Measurements from ENCODE around the gene SNUPN. TPM values are rescaled to one million over a fixed set of nuclear protein-coding genes. Genes with fewer than 3 reads are reported as not detected.

SNUPN gene
- total RNA-seq, 4 donors from 2014 or later: 16.5 to 19.7 (median 18.1) TPM

DNA sequence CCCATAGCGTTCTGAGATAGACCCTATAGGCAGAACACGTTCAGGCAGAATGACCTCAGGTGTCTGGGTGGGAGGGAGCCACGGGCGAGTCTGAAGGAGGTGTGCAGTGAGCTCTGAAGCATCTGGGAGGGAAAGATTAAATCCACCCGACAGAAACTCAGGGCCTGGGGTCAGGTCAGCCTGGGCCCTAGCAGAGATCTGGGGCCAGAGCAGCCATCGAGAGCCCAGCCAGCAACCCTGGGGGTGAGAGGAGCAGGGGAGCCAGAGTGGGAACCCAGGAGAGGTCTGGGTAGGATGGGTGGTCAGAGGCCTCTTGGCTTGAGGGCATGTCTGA, 44.3 kb upstream of the SNUPN start:
- DNase-seq (ENCODE audit: low spot score in 2 of 2): no peak
- no peak for TF ChIP-seq POLR2A (IDR thresholded peaks at IDR 0.05)
- TF ChIP-seq, protein P1, sequence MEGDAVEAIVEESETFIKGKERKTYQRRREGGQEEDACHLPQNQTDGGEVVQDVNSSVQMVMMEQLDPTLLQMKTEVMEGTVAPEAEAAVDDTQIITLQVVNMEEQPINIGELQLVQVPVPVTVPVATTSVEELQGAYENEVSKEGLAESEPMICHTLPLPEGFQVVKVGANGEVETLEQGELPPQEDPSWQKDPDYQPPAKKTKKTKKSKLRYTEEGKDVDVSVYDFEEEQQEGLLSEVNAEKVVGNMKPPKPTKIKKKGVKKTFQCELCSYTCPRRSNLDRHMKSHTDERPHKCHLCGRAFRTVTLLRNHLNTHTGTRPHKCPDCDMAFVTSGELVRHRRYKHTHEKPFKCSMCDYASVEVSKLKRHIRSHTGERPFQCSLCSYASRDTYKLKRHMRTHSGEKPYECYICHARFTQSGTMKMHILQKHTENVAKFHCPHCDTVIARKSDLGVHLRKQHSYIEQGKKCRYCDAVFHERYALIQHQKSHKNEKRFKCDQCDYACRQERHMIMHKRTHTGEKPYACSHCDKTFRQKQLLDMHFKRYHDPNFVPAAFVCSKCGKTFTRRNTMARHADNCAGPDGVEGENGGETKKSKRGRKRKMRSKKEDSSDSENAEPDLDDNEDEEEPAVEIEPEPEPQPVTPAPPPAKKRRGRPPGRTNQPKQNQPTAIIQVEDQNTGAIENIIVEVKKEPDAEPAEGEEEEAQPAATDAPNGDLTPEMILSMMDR (IDR thresholded peaks at IDR 0.05): no peak
- intact Hi-C loops (cut with DNase I; ENCODE audit: low total_unique reads): no loop called here
- H3K4me3 ChIP-seq (ENCODE audit: low read depth, poor library complexity, severe bottlenecking): no peak overlapping the region
- 59 to 69% methylated on average over 6 of the region's 6 CpGs for WGBS, 2 donors

DNA sequence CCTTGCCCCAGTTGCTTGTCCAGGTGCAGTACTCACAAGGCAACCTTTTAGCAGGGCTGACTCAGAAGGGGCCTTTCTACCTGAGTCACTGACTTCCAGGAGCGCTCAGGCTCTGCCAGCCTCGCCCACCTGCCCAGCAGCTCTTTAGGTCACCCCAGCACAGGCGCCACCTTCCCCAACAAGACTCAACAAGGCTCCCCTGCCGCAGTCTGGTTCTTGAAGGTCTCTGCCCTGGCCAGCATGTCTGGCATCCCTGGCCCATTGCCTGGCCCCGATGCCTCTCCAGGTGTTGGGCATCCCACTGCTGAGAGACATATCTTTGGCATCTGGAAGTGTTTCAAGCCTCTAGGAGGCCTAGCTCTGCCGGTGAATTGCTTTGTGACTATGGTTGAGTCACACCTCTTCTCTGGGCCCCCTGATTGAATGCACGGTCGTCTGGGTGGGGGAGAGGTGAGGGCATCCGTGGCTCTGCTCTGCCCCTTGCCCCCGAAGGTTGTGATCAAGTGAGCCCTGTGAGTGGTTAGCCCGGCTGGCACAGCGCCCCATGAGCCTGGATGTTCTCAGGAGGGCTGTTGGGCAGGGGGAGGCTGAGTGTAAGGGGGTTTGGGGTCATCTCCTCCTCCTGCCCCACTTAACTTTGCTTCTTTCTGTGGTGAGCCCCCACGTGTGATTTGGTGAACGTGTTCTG, 43.8 kb upstream of the SNUPN start:
- TF ChIP-seq POLR2A (IDR thresholded peaks at IDR 0.05): no peak
- TF ChIP-seq, protein P1 (IDR thresholded peaks at IDR 0.05): no peak

DNA sequence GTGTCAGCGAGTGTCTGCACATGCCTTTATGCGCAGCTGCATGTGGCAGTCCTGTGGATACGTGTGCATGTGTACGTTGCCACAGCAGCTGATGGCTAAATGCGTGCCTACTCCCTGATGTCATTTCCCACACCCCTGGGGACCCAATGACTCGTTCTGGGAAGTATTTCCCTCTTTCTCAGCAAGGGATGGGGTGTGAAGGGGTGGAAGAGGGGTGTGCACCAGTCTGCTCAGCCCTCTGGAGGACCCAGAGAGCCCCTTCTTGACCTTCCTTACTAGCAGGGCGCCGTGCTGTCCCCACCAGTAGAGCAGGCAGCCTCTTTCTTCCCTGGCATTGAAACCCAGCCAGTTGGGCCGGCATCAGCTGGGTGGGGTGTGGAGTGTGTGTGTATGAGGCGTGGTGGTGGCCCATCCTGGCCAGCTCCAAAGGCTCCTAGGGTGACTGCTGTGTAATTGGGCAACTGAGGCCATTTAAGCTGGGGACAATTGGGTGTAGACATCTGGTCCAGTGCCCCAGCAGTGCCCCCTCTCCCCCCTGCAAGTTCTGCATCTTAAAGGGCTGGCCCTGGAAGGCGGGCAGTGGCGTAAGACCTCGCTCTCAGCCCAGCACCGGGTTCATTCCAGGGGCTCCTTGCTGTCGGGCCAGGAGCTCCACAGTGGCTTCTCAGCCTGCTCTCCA, 41.4 kb upstream of the SNUPN start:
- TF ChIP-seq POLR2A (IDR thresholded peaks at IDR 0.05): no peak
- TF ChIP-seq, protein P1 (IDR thresholded peaks at IDR 0.05): no peak
- peak; percentile 89 to 96 for DNase-seq (ENCODE audit: low spot score in 2 of 2)
- WGBS, 2 donors: 30 to 33% methylated on average over 12 to 15 of the region's 15 CpGs
- H3K4me3 ChIP-seq (ENCODE audit: low read depth, poor library complexity, severe bottlenecking): no peak overlapping the region
- intact Hi-C loops (cut with DNase I; ENCODE audit: low total_unique reads): no loop called here

More for the DNA sequence above, 43.8 kb upstream of the SNUPN start:
- intact Hi-C loops (cut with DNase I; ENCODE audit: low total_unique reads): no loop called here
- no peak overlapping the region for H3K4me3 ChIP-seq (ENCODE audit: low read depth, poor library complexity, severe bottlenecking)
- 57 to 61% methylated on average over 14 of the region's 14 CpGs for WGBS, 2 donors
- DNase-seq (ENCODE audit: low spot score in 2 of 2): peak in 1 of 2 donors; percentile 42

DNA sequence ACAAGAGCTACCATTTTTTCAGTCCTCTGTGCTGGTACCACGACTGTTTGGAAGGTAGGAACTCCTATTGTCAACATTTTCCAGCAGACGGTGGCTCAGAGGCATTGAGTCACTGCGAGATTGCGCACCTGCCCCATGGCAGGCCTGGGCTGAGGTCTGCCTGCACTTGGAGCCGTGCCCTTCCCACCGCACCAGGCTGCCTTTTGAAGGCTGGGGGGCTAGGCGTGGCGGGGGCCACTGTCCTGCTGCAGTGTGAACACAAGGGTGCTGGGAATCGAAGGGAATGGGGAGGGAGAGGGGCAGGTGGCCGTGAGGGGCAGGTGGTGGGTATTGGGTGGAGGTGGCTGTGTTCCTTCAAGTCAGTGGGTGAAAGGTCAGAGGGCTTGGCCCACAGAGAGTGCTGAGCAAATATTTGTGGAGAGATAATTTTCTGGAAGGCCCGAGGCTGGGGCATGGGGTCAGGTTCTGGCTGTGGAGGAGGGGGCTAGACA, 38.5 kb upstream of the SNUPN start:
- intact Hi-C loops (cut with DNase I; ENCODE audit: low total_unique reads): no loop called here
- no peak for DNase-seq (ENCODE audit: low spot score in 2 of 2)
- 48 to 68% methylated on average over 9 to 11 of the region's 11 CpGs for WGBS, 2 donors
- TF ChIP-seq, protein P1 (IDR thresholded peaks at IDR 0.05): no peak
- TF ChIP-seq POLR2A (IDR thresholded peaks at IDR 0.05): no peak
- no peak overlapping the region for H3K4me3 ChIP-seq (ENCODE audit: low read depth, poor library complexity, severe bottlenecking)

DNA sequence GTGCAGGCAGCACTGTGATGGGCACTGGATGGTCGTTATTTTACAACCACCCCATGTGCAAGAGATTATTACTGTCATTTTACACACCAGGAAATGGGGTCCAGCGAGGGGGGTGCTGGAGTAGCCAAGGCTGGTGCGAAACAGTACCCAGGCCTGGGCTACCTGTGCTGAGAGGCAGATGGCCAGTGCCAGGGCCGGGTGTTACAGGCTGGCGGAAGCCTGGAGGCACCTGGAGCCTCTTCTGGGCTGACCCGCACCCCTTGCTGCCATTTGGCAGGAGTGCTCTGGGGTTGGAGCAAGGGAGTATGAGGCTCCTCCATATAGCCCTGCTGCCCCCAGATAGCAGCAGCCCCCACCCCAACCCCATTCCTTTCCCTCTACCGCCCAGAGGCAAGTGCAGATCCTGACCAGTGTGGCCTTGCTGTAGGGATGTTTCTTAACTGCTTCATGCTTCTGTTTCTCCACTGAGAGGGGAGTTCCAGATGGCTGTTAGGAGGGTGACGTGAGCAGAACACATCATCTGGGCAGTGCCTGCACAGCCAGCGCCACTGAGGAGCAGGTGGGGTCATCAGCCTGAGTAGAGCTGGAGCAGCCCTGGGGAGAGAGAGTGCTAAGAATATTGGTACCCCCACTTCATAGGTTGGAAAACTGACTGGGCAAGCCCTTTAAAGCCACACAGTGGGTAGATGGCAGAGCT, 37.4 kb upstream of the SNUPN start:
- H3K4me3 ChIP-seq (ENCODE audit: low read depth, poor library complexity, severe bottlenecking): no peak overlapping the region
- TF ChIP-seq POLR2A (IDR thresholded peaks at IDR 0.05): no peak
- TF ChIP-seq, protein P1 (IDR thresholded peaks at IDR 0.05): no peak
- DNase-seq (ENCODE audit: low spot score in 2 of 2): no peak
- intact Hi-C loops (cut with DNase I; ENCODE audit: low total_unique reads): no loop called here
- 74 to 83% methylated on average over 7 to 8 of the region's 9 CpGs for WGBS, 2 donors
